Measurements from ENCODE around the gene RNLS. TPM values are rescaled to one million over a fixed set of nuclear protein-coding genes. Genes with fewer than 3 reads are reported as not detected.
A peak's percentile ranks its signal among the peaks of the same experiment; 100 is the strongest.

RNLS gene
- total and polyA plus RNA-seq, 8 donors: 2.5 to 6.4 (median 5.9) TPM

- Histone ChIP-seq H3K4me3 (peak overlapping the region; percentile 65 to 71 (median 68)), H3K9me3 (no peaks in the 10 kb centered on the region), H3K27ac (peak overlapping the region; percentile 92 to 96 (median 96)), H3K36me3 (no peaks in the 10 kb centered on the region), H3K4me1 (no peaks in the 10 kb centered on the region), H3K27me3 (no peaks in the 10 kb centered on the region)
- intact Hi-C loops (cut with DNase I): no loop called here
- no peak for TF ChIP-seq CTCF (IDR thresholded peaks at IDR 0.05)
- WGBS, 2 donors: 53 to 56% methylated on average over 7 of the region's 7 CpGs
- FAIRE-seq: no peak
- DNase-seq: no peak
- no peak for ATAC-seq
Measured at GRCh38 chr10:88583584-88583957, 453 bp upstream of the RNLS start.

GRCh38 chr10:88582411-88582805 lies 710 bp downstream of the RNLS start:
- TF ChIP-seq CTCF (IDR thresholded peaks at IDR 0.05): no peak
- Histone ChIP-seq H3K4me1 (no peaks in the 10 kb centered on the region), H3K9me3 (no peaks in the 10 kb centered on the region), H3K27me3 (no peaks in the 10 kb centered on the region), H3K36me3 (no peaks in the 10 kb centered on the region), H3K4me3 (peak overlapping the region; percentile 65 to 71 (median 68)), H3K27ac (peak overlapping the region; percentile 92 to 96 (median 96))
- intact Hi-C loops (cut with DNase I): no loop called here
- ATAC-seq (peak in 1 of 4 donors; percentile 4), FAIRE-seq (peak; percentile 32), DNase-seq (no peak)
- WGBS, 2 donors: 1 to 4% methylated on average over 4 of the region's 4 CpGs

- WGBS, 2 donors: 4 to 5% methylated on average over 1 of the region's 1 CpG
- peak; percentile 32 for FAIRE-seq
- no peak for TF ChIP-seq CTCF (IDR thresholded peaks at IDR 0.05)
- DNase-seq: no peak
- H3K27ac ChIP-seq: no peak overlapping the region
- no peaks in the 10 kb centered on the region for H3K27me3 ChIP-seq
- intact Hi-C loops (cut with DNase I): no loop called here
- no peaks in the 10 kb centered on the region for H3K9me3 ChIP-seq
- H3K4me3 ChIP-seq: no peak overlapping the region
- ATAC-seq: peak in 3 of 4 donors; percentile 72 to 77 (median 72)
- H3K36me3 ChIP-seq: no peaks in the 10 kb centered on the region
- peaks cover 0 to 5% (median 0%) of the 10 kb centered on the region in 3 donors for H3K4me1 ChIP-seq
Measured at GRCh38 chr10:88565072-88565471, 18.0 kb downstream of the RNLS start.

GRCh38 chr10:88562152-88562551 lies 21.0 kb downstream of the RNLS start:
- intact Hi-C loops (cut with DNase I): no loop called here
- H3K9me3 ChIP-seq: no peaks in the 10 kb centered on the region
- no peaks in the 10 kb centered on the region for H3K27me3 ChIP-seq
- H3K27ac ChIP-seq: no peak overlapping the region
- TF ChIP-seq CTCF (IDR thresholded peaks at IDR 0.05): no peak
- ATAC-seq: no peak
- no peak for DNase-seq
- FAIRE-seq: no peak
- WGBS, 2 donors: 93 to 100% methylated on average over 1 of the region's 1 CpG
- no peak overlapping the region for H3K4me3 ChIP-seq
- H3K36me3 ChIP-seq: no peaks in the 10 kb centered on the region
- H3K4me1 ChIP-seq: peaks cover 0 to 5% (median 0%) of the 10 kb centered on the region in 3 donors

GRCh38 chr10:88557658-88558057 lies 25.5 kb downstream of the RNLS start:
- no peaks in the 10 kb centered on the region for H3K27me3 ChIP-seq
- DNase-seq (no peak), FAIRE-seq (no peak), ATAC-seq (no peak)
- no peaks in the 10 kb centered on the region for H3K36me3 ChIP-seq
- H3K4me1 ChIP-seq: peaks cover 0 to 5% (median 0%) of the 10 kb centered on the region in 3 donors
- no peak overlapping the region for H3K27ac ChIP-seq
- WGBS, 2 donors: 80 to 96% methylated on average over 2 of the region's 2 CpGs
- intact Hi-C loops (cut with DNase I): loop anchor here in 1 of 3 donors (10.0 kb wide), 1 partner anchor 703 kb away; no protein-coding TSS in a partner anchor
- no peak overlapping the region for H3K4me3 ChIP-seq
- H3K9me3 ChIP-seq: no peaks in the 10 kb centered on the region
- no peak for TF ChIP-seq CTCF (IDR thresholded peaks at IDR 0.05)
